AG09309 (cell line): ENCODE data around the gene RER1.

Experiments used
- DNase-seq: peaks from one replicate; pipeline ENCODE4 v3.0.0-alpha.2; 2010; ENCODE audit warnings: low read depth
- H3K4me3 ChIP-seq: 2 replicates; pipeline ENCODE4 v1.5.1; 2011; ENCODE audit warnings: mild to moderate bottlenecking, low read depth, low read length, moderate library complexity; ENCODE audit not compliant: control insufficient read depth
- TF ChIP-seq, protein P1 (sequence below): IDR thresholded peaks from 2 replicates; pipeline ENCODE4 v1.5.1; 2011; ENCODE audit warnings: mild to moderate bottlenecking, low read depth, low read length, inconsistent platforms; ENCODE audit not compliant: insufficient read depth, control insufficient read depth; ENCODE audit errors: missing control alignments

Gene RER1

DNA sequence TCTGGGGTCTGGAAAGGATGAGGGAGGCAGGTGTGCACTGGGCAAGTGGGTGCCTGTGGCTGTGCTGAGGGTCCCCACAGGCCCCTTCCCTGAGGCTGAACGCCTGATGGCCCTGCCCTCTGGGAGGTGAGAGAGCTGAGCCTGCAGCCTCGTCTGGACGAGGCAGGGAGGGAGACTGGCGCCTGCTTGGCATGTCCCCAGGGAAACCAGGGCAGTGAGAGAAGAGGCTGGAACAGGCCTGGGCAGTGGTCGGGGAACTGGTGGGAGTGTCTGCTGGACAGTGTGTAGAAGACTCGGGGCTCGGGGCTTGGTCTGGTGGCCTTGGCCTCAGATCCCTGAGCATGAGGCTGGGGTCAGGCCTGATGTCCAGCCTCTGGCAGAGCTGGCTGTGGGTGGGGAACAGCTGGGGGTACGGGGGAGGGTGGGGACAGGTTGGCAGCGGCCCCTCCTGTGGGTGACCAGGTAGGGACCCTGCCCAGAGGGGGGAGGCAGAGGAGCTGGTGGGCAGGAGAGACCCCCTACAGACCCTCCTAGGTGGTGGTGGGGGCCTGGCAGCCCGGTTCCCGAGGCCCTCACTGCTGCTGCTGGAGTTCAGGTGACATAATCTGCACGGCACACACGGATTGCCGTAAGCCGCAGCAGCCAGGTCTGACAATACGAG is 53.7 kb downstream of the RER1 start:
- DNase-seq = no peak
- TF ChIP-seq, protein P1, sequence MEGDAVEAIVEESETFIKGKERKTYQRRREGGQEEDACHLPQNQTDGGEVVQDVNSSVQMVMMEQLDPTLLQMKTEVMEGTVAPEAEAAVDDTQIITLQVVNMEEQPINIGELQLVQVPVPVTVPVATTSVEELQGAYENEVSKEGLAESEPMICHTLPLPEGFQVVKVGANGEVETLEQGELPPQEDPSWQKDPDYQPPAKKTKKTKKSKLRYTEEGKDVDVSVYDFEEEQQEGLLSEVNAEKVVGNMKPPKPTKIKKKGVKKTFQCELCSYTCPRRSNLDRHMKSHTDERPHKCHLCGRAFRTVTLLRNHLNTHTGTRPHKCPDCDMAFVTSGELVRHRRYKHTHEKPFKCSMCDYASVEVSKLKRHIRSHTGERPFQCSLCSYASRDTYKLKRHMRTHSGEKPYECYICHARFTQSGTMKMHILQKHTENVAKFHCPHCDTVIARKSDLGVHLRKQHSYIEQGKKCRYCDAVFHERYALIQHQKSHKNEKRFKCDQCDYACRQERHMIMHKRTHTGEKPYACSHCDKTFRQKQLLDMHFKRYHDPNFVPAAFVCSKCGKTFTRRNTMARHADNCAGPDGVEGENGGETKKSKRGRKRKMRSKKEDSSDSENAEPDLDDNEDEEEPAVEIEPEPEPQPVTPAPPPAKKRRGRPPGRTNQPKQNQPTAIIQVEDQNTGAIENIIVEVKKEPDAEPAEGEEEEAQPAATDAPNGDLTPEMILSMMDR = no peak

DNA sequence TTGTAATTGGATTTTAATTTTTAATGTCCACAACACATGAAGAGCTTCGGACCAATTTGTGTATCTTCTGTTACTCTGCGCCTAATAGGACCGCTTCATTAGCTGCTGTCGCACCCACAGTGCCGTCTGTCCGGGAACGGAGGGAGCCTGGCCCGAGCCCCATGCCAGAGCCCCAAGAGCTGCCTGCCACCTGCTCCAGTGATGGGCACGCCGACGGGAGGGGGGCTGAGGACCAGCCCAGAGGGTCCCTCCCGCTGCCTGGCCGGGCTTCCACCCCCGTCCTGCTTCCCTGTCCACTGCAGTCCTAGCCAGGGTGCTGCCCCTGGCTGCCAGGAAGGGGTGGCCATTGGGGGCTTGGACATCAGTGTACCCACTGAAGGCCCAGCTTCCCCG is 54.2 kb downstream of the RER1 start:
- TF ChIP-seq, protein P1 = no peak
- no peak overlapping the region for H3K4me3 ChIP-seq
- DNase-seq = no peak

More for the DNA sequence above, 53.7 kb downstream of the RER1 start:
- no peak overlapping the region for H3K4me3 ChIP-seq

DNA sequence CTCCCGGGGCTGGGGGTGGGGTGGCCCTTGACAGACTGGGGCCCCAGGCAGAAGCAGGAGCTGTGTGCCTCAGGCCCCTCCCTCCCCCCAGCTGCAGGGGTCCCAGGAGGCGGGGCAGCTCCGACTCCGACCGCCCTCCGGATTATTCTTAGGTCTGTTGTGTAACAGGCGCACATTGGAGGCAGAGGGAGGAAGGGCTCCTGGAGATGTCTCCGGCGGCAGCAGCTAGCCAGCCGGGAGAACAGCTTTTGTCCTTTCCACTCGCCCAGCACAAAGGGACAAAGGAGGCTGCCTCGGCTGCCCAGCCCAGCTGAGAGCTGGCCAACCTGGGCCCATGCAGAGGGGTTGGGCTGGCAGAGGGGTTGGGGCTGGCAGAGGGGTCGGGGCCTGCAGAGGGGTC is 54.8 kb downstream of the RER1 start:
- H3K4me3 ChIP-seq = no peak overlapping the region
- TF ChIP-seq, protein P1 = no peak
- DNase-seq = no peak

DNA sequence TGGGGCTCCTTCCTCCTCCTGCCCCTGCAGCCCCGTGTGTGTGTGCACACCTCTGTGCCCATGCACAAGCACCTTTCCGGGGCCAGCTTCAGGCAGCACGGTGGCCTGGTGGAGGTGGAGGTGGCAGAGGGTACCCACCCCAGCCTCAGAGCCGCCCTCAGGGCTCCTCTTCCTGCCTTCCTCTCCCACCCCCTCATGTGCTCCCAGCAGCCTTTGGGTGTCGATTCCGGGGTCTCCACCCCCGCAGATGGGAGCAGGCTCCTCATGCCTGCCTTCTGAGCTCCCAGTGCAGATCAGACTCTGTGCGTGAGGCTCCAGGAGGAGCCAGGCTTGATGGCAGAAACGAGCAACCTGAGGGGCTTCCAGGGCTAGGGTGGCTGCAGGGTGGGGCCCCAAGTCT is 55.2 kb downstream of the RER1 start:
- H3K4me3 ChIP-seq = no peak overlapping the region
- DNase-seq = no peak
- TF ChIP-seq, protein P1 = no peak

DNA sequence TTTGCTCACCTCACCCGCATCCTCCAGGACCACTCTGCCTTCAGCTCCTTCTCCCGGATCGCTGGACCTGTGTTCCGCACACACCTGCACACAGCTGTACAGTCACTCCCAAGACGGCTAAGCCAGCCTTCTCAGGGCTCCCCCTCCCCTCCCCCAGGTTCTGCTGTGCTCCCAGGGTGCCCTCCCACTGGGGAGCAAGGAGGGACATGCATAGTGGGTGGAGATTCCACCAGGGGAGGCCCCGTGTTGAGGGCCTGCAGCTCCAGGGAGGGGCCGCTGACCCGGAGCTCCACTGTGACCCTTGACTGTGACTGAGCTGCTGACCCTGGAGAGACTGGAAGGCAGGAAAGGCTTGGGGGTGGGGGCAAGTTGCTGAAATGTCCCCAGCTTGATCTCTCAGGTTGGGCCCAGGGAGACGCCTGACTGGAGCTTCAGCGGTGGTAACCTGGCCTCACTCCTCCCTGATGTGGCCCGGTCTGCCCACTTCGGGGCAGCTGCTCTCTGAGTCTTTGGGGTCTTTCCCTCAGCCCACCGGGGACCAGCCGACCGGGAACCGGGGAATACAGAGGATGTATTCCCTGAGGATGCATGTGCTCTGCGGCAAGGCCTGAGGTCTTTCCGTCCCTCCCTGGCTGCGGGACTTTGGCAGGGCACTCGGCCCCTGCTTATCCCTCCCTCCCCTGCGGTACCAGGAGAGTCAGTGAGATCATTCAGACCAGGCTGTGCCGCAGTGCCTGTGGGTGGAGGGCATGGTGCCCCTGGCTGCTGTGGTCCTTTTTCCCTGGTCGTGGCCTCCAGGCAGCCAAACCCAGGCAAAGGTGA is 55.8 kb downstream of the RER1 start:
- TF ChIP-seq, protein P1 = no peak
- DNase-seq = no peak
- H3K4me3 ChIP-seq = no peak overlapping the region

DNA sequence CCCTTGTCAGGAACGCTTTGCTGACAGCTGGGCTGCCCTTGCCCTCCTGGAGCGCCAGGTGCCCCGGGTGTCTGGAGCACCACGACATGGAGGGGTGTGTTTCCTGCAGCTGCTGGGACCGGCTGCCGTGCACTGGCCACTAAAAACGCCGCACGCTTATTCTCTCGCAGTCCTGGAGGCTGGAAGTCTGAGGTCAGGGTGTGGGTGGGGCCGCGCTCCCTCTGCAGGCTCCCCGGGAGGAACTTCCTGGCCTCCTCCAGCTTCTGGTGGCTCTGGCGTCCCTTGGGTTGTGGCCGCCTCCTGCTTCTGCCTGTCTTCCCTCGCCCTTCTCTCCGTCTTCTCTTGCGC is 56.4 kb downstream of the RER1 start:
- no peak for DNase-seq
- H3K4me3 ChIP-seq = no peak overlapping the region
- TF ChIP-seq, protein P1 = no peak
